ENCODE data around the gene SMURF2.
"Not testable (repeated sequence)": the region's sequence is repeated elsewhere in the genome, so short reads cannot be mapped to it uniquely, and the experiment has no call there.

The SMURF2 gene

GRCh38 chr17:64625541-64625940, 36.6 kb downstream of the SMURF2 start:
- Histone ChIP-seq H3K27ac (ENCODE audit: low read length) (no peak overlapping the region), H3K4me1 (ENCODE audit: insufficient read depth, low read length) (no peaks in the 10 kb centered on the region; the same call in 1 of the 2 replicates), H3K27me3 (ENCODE audit: insufficient read depth, low read length) (no peaks in the 10 kb centered on the region), H3K9ac (ENCODE audit: low read depth, low read length) (no peak overlapping the region), H3K9me3 (ENCODE audit: insufficient read depth, low read depth, low read length) (no peaks in the 10 kb centered on the region), H3K36me3 (ENCODE audit: insufficient read depth, low read depth, low read length) (no peaks in the 10 kb centered on the region), H3K4me3 (ENCODE audit: low read length) (no peak overlapping the region)

- Histone ChIP-seq H3K4me3 (ENCODE audit: low read length) (no peak overlapping the region), H3K27ac (ENCODE audit: low read length) (no peak overlapping the region), H3K4me1 (ENCODE audit: insufficient read depth, low read length) (no peaks in the 10 kb centered on the region; the same call in 1 of the 2 replicates), H3K27me3 (ENCODE audit: insufficient read depth, low read length) (no peaks in the 10 kb centered on the region), H3K9ac (ENCODE audit: low read depth, low read length) (no peak overlapping the region), H3K9me3 (ENCODE audit: insufficient read depth, low read depth, low read length) (no peaks in the 10 kb centered on the region), H3K36me3 (ENCODE audit: insufficient read depth, low read depth, low read length) (no peaks in the 10 kb centered on the region)
Measured at GRCh38 chr17:64622931-64623654, 39.0 kb downstream of the SMURF2 start.

DNA sequence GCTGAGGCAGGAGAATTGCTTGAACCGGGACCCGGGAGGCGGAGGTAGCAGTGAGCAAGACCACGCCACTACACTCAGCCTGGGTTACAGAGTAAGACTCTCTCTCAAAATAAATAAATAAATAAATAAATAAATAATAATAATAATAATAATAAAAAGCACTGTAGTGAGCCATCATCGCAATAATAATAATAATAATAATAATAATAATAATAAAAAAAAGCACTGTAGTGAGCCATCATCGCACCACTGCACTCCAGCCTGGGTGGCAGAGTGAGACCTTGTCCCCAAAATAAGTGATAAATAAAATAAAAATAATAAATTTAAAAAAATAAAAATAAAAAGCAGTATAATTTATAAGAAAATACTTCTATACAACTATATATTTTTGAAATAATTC, 40.3 kb downstream of the SMURF2 start:
- no peak overlapping the region for H3K9ac ChIP-seq (ENCODE audit: low read depth, low read length)
- no peak overlapping the region for H3K4me3 ChIP-seq (ENCODE audit: low read length)
- no peaks in the 10 kb centered on the region for H3K9me3 ChIP-seq (ENCODE audit: insufficient read depth, low read depth, low read length)
- no peaks in the 10 kb centered on the region for H3K27me3 ChIP-seq (ENCODE audit: insufficient read depth, low read length)
- H3K4me1 ChIP-seq (ENCODE audit: insufficient read depth, low read length): no peaks in the 10 kb centered on the region; the same call in 1 of the 2 replicates
- H3K27ac ChIP-seq (ENCODE audit: low read length): no peak overlapping the region
- H3K36me3 ChIP-seq (ENCODE audit: insufficient read depth, low read depth, low read length): no peaks in the 10 kb centered on the region

GRCh38 chr17:64618848-64619247, 43.3 kb downstream of the SMURF2 start:
- H3K9me3 ChIP-seq (ENCODE audit: insufficient read depth, low read depth, low read length): no peaks in the 10 kb centered on the region
- peaks cover 2% of the 10 kb centered on the region; the same call in 1 of the 2 replicates for H3K4me1 ChIP-seq (ENCODE audit: insufficient read depth, low read length)
- no peak overlapping the region for H3K4me3 ChIP-seq (ENCODE audit: low read length)
- no peaks in the 10 kb centered on the region for H3K36me3 ChIP-seq (ENCODE audit: insufficient read depth, low read depth, low read length)
- no peak overlapping the region for H3K9ac ChIP-seq (ENCODE audit: low read depth, low read length)
- H3K27me3 ChIP-seq (ENCODE audit: insufficient read depth, low read length): no peaks in the 10 kb centered on the region
- H3K27ac ChIP-seq (ENCODE audit: low read length): no peak overlapping the region

GRCh38 chr17:64617125-64617780, 44.9 kb downstream of the SMURF2 start:
- Histone ChIP-seq H3K9ac (ENCODE audit: low read depth, low read length) (no peak overlapping the region), H3K27me3 (ENCODE audit: insufficient read depth, low read length) (no peaks in the 10 kb centered on the region), H3K4me1 (ENCODE audit: insufficient read depth, low read length) (peaks cover 2% of the 10 kb centered on the region; the same call in 1 of the 2 replicates), H3K4me3 (ENCODE audit: low read length) (no peak overlapping the region), H3K27ac (ENCODE audit: low read length) (no peak overlapping the region), H3K36me3 (ENCODE audit: insufficient read depth, low read depth, low read length) (no peaks in the 10 kb centered on the region), H3K9me3 (ENCODE audit: insufficient read depth, low read depth, low read length) (no peaks in the 10 kb centered on the region)

DNA sequence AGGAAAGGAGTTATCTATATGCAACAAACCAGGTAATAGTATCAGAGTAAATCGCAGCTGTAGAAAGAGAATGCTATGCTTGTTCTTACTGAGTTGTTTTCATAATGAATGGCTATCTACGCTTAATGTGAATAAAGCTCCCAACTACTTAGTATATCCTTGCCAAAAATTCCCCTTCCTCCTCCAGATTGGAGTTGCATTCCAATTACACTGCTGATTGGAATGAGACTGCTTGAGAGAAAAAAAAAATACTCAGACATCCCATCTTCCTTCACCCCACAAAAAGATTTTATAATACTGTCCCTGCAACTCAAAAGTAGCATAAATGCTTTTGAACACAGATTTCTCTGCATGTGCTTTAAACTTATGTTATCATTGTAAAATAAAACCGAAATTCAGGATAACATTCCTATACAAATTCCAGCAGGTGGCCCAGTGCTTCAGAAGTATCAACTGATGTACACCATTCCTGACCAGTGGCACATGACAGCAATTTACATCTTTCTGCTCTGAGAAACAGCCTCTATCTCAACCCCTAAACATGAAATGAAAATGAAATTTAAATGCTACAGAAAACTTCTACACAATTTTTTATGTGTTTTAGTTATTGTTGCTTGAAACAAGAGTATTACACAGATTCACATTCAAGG, 47.0 kb downstream of the SMURF2 start:
- H3K4me1 ChIP-seq (ENCODE audit: insufficient read depth, low read length): peaks cover 2% of the 10 kb centered on the region; the same call in 1 of the 2 replicates
- no peaks in the 10 kb centered on the region for H3K27me3 ChIP-seq (ENCODE audit: insufficient read depth, low read length)
- H3K9me3 ChIP-seq (ENCODE audit: insufficient read depth, low read depth, low read length): no peaks in the 10 kb centered on the region
- no peaks in the 10 kb centered on the region for H3K36me3 ChIP-seq (ENCODE audit: insufficient read depth, low read depth, low read length)
- H3K9ac ChIP-seq (ENCODE audit: low read depth, low read length): no peak overlapping the region
- H3K4me3 ChIP-seq (ENCODE audit: low read length): no peak overlapping the region
- H3K27ac ChIP-seq (ENCODE audit: low read length): no peak overlapping the region

GRCh38 chr17:64614266-64615027, 47.7 kb downstream of the SMURF2 start:
- no peaks in the 10 kb centered on the region for H3K36me3 ChIP-seq (ENCODE audit: insufficient read depth, low read depth, low read length)
- no peaks in the 10 kb centered on the region for H3K9me3 ChIP-seq (ENCODE audit: insufficient read depth, low read depth, low read length)
- no peak overlapping the region for H3K4me3 ChIP-seq (ENCODE audit: low read length)
- H3K27me3 ChIP-seq (ENCODE audit: insufficient read depth, low read length): no peaks in the 10 kb centered on the region
- peaks cover 2% of the 10 kb centered on the region; the same call in 1 of the 2 replicates for H3K4me1 ChIP-seq (ENCODE audit: insufficient read depth, low read length)
- H3K9ac ChIP-seq (ENCODE audit: low read depth, low read length): no peak overlapping the region
- H3K27ac ChIP-seq (ENCODE audit: low read length): no peak overlapping the region

- Histone ChIP-seq H3K27ac (ENCODE audit: low read length) (no peak overlapping the region), H3K36me3 (ENCODE audit: insufficient read depth, low read depth, low read length) (no peaks in the 10 kb centered on the region), H3K27me3 (ENCODE audit: insufficient read depth, low read length) (no peaks in the 10 kb centered on the region), H3K9ac (ENCODE audit: low read depth, low read length) (no peak overlapping the region), H3K4me1 (ENCODE audit: insufficient read depth, low read length) (peaks cover 2% of the 10 kb centered on the region; the same call in 1 of the 2 replicates), H3K9me3 (ENCODE audit: insufficient read depth, low read depth, low read length) (no peaks in the 10 kb centered on the region), H3K4me3 (ENCODE audit: low read length) (no peak overlapping the region)
Measured at GRCh38 chr17:64611369-64611768, 50.7 kb downstream of the SMURF2 start.

DNA sequence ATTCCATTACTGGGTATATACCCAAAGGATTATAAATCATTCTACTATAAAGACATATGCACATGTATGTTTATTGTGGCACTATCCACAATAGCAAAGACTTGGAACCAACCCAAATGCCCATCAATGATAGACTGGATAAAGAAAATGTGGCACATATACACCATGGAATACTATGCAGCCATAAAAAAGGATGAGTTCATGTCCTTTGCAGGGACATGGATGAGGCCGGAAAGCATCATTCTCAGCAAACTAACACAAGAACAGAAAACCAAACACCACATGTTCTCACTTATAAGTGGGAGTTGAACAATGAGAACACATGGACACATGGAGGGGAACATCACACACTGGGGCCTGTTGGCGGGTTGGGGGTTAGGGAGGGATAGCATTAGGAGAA, 51.9 kb downstream of the SMURF2 start:
- not testable (repeated sequence) for H3K4me1 ChIP-seq (ENCODE audit: insufficient read depth, low read length); H3K36me3 ChIP-seq (ENCODE audit: insufficient read depth, low read depth, low read length); H3K9me3 ChIP-seq (ENCODE audit: insufficient read depth, low read depth, low read length); H3K27ac ChIP-seq (ENCODE audit: low read length); H3K4me3 ChIP-seq (ENCODE audit: low read length); H3K27me3 ChIP-seq (ENCODE audit: insufficient read depth, low read length); H3K9ac ChIP-seq (ENCODE audit: low read depth, low read length)

DNA sequence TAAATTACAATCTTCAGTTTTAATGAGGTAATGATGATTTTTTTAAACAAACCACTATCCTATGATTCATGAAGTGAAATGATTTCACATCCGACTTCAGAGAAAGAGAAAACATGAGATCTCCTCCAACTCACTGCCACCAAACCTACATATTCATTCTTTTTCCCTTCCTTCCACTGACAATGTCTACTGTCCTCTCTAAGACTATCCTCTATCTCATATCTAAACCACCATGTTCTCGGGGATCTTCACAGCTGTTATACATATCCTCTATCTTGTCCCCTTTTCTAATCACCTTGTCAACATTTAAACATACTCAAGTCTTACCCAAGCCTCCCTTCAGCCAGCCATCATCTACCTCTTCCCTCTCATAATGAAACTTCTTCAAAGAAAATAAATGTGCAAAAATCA, 53.5 kb downstream of the SMURF2 start:
- no peak overlapping the region for H3K27ac ChIP-seq (ENCODE audit: low read length)
- no peaks in the 10 kb centered on the region for H3K27me3 ChIP-seq (ENCODE audit: insufficient read depth, low read length)
- H3K4me3 ChIP-seq (ENCODE audit: low read length): no peak overlapping the region

GRCh38 chr17:64607862-64608565, 54.1 kb downstream of the SMURF2 start:
- Histone ChIP-seq H3K27ac (ENCODE audit: low read length) (no peak overlapping the region), H3K27me3 (ENCODE audit: insufficient read depth, low read length) (no peaks in the 10 kb centered on the region), H3K9ac (ENCODE audit: low read depth, low read length) (no peak overlapping the region), H3K4me3 (ENCODE audit: low read length) (no peak overlapping the region), H3K4me1 (ENCODE audit: insufficient read depth, low read length) (no peaks in the 10 kb centered on the region), H3K9me3 (ENCODE audit: insufficient read depth, low read depth, low read length) (no peaks in the 10 kb centered on the region), H3K36me3 (ENCODE audit: insufficient read depth, low read depth, low read length) (no peaks in the 10 kb centered on the region)

More for the DNA sequence above, 53.5 kb downstream of the SMURF2 start:
- H3K4me1 ChIP-seq (ENCODE audit: insufficient read depth, low read length): no peaks in the 10 kb centered on the region
- no peaks in the 10 kb centered on the region for H3K9me3 ChIP-seq (ENCODE audit: insufficient read depth, low read depth, low read length)
- no peak overlapping the region for H3K9ac ChIP-seq (ENCODE audit: low read depth, low read length)
- no peaks in the 10 kb centered on the region for H3K36me3 ChIP-seq (ENCODE audit: insufficient read depth, low read depth, low read length)
